GM19395 (cell line): ENCODE data around the gene PARP1.
"Not testable (repeated sequence)": the region's sequence is repeated elsewhere in the genome, so short reads cannot be mapped to it uniquely, and the experiment has no call there.

Experiments used
- ATAC-seq: cut with Tn5 transposase; IDR thresholded peaks from one replicate; pipeline ENCODE4 v1.9.1; 2021; ENCODE audit warnings: mild to moderate bottlenecking, moderate library complexity; ENCODE audit not compliant: unreplicated experiment

PARP1 gene

GRCh38 chr1:226355669-226356551 lies 52.0 kb downstream of the PARP1 start:
- peak; percentile 53 for ATAC-seq

DNA sequence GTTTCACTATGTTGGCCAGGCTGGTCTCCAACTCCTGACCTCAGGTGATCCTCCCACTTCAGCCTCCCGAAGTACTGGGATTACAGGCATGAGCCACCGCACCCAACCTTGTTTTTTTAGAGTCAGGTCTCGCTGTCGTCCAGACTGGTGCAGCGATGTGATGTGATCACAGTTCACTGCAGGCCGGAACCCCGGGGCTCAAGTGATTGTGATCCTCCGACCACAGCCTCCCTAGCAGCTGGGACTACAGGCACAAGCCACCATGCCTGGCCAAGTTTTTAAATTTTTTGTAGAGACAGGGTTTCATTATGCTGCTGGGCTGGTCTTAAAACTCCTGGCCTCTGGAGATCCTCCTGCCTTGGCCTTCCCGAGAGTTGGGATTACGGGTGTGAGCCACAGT lies 52.9 kb downstream of the PARP1 start:
- no peak for ATAC-seq

DNA sequence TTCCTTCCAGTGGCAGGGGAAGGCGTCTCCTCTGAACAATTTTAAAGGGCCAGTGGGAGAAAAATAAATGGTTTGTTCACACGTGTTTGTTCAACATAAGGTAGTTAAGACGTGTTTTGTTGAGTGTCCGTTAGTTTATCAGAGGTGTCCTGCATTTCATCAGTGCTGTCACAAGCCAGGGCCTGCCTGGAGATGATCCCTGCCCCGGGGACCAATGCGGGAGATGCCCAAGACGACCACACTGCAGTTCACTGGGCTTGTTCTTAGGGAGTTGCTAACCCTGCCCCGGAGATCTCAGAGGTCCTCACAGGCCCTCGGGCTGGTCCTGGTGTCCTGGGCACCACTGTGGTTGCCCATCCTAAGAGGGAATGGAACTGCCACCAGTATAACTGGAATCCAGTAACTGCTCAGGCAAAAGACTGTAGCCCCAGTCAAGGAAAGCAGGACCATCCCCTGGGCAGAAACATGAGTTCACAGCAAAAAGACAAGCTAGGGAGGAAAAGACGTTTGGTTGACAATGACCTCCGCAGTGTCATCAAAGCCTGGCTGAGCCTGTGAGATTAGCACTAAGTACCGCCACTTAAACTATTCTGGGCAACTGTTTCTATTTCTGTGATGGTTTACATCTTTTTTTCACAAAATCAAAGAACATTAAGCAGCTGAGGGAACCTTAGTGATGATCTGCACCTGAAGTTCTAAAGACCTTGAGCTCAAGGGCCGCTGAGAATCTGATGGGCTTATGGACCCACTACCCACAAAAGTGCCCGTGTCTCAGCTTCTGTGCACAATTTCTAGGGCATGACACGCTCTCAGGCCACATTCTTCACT lies 54.0 kb downstream of the PARP1 start:
- no peak for ATAC-seq

- ATAC-seq = no peak
These were observed 56.2 kb downstream of the PARP1 start for GRCh38 chr1:226351709-226352108.

- ATAC-seq = peak; percentile 6
These were observed 57.4 kb downstream of the PARP1 start for GRCh38 chr1:226350519-226350865.

- peak; percentile 62 for ATAC-seq
These were observed 57.9 kb downstream of the PARP1 start for GRCh38 chr1:226349801-226350518.

DNA sequence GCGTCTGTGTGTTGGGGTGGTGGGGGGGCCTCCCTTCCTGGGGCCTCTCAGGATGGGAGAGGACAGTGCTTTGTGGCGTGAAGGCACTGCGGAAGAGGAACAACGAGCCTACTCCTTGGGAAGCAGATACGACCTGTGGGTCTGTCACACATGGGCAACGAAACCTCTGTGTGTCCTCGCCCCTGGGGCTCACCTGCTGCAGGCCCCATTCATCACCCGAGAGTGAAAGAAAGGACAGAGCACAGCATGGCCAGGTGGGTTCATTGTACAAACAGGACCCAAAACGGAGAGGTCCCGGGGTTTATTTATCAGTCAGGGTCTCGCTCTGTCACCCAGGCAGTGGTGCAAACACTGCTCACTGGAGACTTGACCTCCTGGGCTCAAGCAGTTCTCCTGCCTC lies 58.8 kb downstream of the PARP1 start:
- no peak for ATAC-seq

GRCh38 chr1:226344441-226345259 lies 63.2 kb downstream of the PARP1 start:
- no peak for ATAC-seq

- ATAC-seq = no peak
These were observed 65.2 kb downstream of the PARP1 start for GRCh38 chr1:226342656-226343055.

- ATAC-seq = not testable (repeated sequence)
These were observed 67.8 kb downstream of the PARP1 start for GRCh38 chr1:226340111-226340510.

DNA sequence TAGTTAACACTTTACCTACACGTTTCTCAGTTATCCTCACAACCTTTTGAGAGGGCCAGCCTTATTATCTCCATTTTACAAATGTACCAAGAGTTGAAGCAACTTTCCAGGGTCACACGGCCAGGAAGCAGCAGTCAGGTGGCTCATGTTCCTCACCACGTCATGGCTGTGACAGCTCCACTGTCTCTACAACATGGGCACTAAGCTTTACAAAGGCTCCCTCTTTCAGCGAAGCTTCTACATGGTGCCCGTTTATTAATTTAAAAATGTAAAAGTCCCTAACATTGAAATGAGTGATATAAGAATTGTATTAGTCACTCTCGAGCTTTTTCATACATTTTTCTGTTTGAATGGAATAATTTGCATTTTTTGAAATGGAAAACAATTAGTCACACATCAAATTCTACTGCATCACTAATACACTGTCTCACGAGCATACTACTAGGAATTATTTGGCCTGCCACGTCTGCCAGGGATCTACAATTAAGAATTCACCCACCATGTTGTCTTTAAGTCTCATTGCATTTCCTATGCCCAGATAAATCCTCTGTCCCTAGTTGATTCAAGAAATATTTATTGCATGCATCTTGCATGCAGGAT lies 70.5 kb downstream of the PARP1 start:
- no peak for ATAC-seq

GRCh38 chr1:226335661-226336060 lies 72.2 kb downstream of the PARP1 start:
- ATAC-seq = no peak

DNA sequence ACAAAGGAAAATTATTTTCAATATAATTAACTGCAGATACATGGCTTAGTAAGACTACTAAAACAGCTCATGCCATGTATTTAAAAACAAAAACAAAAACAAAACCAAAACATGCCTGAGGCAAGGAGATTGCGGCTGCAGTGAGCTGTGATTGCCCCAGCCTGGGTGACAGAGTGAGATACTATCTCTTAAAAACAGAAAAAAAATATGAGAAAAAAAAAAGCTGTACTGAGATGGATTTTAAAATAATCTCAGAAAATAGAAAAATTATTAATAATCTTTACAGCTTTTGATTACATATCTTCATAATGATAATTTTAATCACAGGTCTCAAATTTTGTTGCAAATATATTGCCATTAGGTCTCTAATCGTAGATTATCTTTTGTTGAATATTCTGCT lies 74.9 kb downstream of the PARP1 start:
- no peak for ATAC-seq

DNA sequence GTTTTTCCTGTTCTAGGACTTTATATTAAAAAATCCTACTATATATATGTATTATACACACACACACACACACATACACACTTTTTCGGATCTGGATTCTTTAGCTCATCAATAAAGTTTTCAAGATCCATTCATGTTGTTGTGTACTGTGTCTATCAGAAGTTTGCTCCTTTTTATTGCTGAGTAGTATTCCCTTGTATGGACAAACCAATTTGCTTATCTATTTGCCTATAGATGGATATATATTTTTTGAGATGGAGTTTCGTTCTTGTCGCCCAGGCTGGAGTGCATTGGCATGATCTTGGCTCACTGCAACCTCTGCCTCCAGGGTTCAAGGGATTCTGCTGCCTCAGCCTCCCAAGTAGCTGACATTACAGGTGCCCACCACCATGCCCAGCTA lies 78.7 kb downstream of the PARP1 start:
- ATAC-seq = no peak

GRCh38 chr1:226327761-226328162 lies 80.1 kb downstream of the PARP1 start:
- no peak for ATAC-seq

- no peak for ATAC-seq
These were observed 82.7 kb downstream of the PARP1 start for GRCh38 chr1:226325178-226325577.

GRCh38 chr1:226324479-226324878 lies 83.4 kb downstream of the PARP1 start:
- no peak for ATAC-seq

- ATAC-seq = no peak
These were observed 84.9 kb downstream of the PARP1 start for GRCh38 chr1:226322986-226323385.

DNA sequence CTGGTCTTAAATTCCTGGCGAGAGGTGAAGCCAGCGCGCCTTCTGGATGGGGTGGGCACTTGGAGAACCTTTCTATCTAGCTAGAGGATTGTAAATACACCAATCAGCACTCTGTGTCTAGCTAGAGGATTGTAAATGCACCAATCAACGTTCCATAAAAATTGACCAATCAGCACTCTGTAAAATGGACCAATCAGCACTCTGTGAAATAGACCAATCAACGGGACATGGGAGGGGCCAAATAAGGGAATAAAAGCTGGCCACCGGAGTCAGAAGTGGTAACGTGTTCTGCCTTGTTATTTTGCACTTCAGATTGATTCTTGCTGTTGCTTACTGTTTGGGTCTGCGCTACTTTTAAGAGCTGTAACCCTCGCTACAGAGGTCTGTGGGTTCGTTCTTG lies 87.0 kb downstream of the PARP1 start:
- ATAC-seq = no peak

DNA sequence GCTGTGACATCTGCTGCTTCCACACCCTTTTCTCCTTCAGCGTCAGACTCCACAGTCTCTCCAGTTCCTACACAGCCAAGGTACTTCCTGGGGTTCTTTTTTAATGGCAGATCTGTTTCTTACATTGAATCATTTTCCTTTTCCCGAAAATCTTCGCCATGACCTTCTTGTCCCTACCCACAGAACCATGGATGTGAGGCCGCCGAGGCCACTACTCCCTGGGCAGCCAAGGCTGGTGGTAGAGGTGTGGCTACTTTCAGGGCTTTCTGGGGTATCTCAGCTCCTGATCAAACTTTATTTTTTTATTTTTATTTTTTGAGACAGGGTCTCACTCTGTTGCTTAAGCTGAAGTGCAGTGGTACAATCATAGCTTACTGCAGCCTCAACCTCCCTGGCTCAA lies 89.4 kb downstream of the PARP1 start:
- ATAC-seq = no peak
